H1 (cell line): Measurements from ENCODE around the gene CLCN5. TPM values are rescaled to one million over a fixed set of nuclear protein-coding genes. Genes with fewer than 3 reads are reported as not detected.

ENCODE experiments used
- CTBP2 ChIP-seq: IDR thresholded peaks from 2 replicates; pipeline ENCODE4 v1.7.0; 2011; ENCODE audit warnings: borderline replicate concordance, mild to moderate bottlenecking, moderate library complexity, mixed read lengths, low read length; ENCODE audit not compliant: insufficient read depth, insufficient read length
- EZH2 ChIP-seq: fragments of 200-600 bp; sonication (generic); IDR thresholded peaks from 2 replicates; pipeline ENCODE4 v1.7.1; 2012; ENCODE audit warnings: low read depth, mild to moderate bottlenecking, moderate library complexity, low read length, inconsistent platforms; ENCODE audit not compliant: severe bottlenecking
- HDAC6 ChIP-seq: IDR thresholded peaks from one replicate; pipeline ENCODE4 v1.7.1; 2012; ENCODE audit warnings: low read depth, mild to moderate bottlenecking, inconsistent platforms, low read length, moderate library complexity
- PHF8 ChIP-seq: fragments of 200-600 bp; sonication (generic); conservative IDR thresholded peaks from 2 replicates; pipeline ENCODE4 v1.7.1; 2012; ENCODE audit warnings: low read depth, mild to moderate bottlenecking, inconsistent platforms, low read length, moderate library complexity
- SAP30 ChIP-seq: fragments of 300-600 bp; sonication (generic); IDR thresholded peaks from 2 replicates; pipeline ENCODE4 v1.7.1; 2012; ENCODE audit warnings: low read length, moderate library complexity, mild to moderate bottlenecking, inconsistent platforms; ENCODE audit not compliant: insufficient read depth, insufficient replicate concordance
- polyA plus RNA-seq, 7 experiments: library from polyadenylated mRNA; depleted of rRNA in 3 of 7; stranded (reverse) in 5 of 7; unstranded in 2 of 7; fragments of >200 nt in 5 of 7; fragments of 200-250 nt in 2 of 7; gene quantifications; 1 replicate in 5 of 7; 2 replicates in 1 of 7; 4 replicates in 1 of 7; pipeline versions ENCODE4 v1.2.1 to v1.2.3, GENCODE V29; 2011 to 2013; ENCODE audit warnings: missing spikeins in 2 of 7, mixed read lengths in 2 of 7
- total RNA-seq: library from RNA; stranded (reverse); fragmentation: NEBNext Ultra II Directional; extraction: Animal tissue kit (Norgen Biotek cat#: 25700); gene quantifications from 2 replicates; pipeline ENCODE4 v1.2.1, GENCODE V29; 2021
- TF ChIP-seq, protein P1 (sequence below): fragments of 300-600 bp; sonication (generic); IDR thresholded peaks from 2 replicates; pipeline ENCODE4 v1.7.1; 2012; ENCODE audit warnings: low read length, moderate library complexity, mild to moderate bottlenecking, inconsistent platforms; ENCODE audit not compliant: insufficient replicate concordance
- TF ChIP-seq, protein P2 (sequence below): IDR thresholded peaks from 2 replicates; pipeline ENCODE4 v1.6.1; 2011; ENCODE audit warnings: low read depth, mild to moderate bottlenecking, low read length; ENCODE audit not compliant: insufficient read depth
- TF ChIP-seq, protein P3 (sequence below): IDR thresholded peaks from 2 replicates; pipeline ENCODE4 v1.6.1; 2012; ENCODE audit warnings: inconsistent platforms

The CLCN5 gene
- total and polyA plus RNA-seq, 2 of the 8 experiments (the other 6 are each of a cell fraction or from before 2014, with no cell fraction given): 4.2 to 9.7 TPM

DNA sequence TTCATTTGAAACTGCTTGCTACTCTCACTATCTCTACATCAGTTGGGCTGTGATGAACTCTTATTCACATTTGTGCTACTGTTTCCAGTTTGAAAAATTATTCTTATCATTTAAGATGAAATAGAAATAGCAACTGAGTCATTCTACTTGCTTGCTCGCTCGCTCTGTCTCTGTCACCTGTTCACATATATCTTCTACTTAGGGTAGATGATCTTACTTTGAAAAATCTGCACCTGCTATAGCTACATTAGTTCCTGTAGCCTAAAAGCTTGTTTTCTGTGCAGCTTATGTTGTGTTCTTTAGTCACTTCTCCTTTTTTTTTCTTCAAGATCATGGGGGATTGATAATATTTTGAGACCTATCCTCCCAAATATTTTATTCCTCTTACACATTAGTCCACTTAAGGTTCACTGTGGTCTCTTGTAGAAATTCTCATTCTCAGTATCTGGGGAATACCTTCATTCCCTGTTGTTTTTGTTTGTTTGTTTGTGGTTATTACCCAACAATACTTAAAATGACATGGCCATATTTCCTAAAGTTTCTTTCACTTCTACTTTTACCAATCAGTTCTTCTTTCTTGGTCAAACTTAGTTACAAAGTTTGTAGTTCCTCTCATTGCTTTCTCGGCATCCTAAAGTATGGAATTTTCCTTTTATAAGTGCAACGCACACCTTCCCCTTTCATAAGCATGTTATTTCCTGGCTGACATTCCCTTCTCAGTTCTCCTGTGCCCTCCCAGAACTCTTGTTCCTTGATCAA lies 36.5 kb downstream of the CLCN5 start (continued):
- TF ChIP-seq, protein P1, sequence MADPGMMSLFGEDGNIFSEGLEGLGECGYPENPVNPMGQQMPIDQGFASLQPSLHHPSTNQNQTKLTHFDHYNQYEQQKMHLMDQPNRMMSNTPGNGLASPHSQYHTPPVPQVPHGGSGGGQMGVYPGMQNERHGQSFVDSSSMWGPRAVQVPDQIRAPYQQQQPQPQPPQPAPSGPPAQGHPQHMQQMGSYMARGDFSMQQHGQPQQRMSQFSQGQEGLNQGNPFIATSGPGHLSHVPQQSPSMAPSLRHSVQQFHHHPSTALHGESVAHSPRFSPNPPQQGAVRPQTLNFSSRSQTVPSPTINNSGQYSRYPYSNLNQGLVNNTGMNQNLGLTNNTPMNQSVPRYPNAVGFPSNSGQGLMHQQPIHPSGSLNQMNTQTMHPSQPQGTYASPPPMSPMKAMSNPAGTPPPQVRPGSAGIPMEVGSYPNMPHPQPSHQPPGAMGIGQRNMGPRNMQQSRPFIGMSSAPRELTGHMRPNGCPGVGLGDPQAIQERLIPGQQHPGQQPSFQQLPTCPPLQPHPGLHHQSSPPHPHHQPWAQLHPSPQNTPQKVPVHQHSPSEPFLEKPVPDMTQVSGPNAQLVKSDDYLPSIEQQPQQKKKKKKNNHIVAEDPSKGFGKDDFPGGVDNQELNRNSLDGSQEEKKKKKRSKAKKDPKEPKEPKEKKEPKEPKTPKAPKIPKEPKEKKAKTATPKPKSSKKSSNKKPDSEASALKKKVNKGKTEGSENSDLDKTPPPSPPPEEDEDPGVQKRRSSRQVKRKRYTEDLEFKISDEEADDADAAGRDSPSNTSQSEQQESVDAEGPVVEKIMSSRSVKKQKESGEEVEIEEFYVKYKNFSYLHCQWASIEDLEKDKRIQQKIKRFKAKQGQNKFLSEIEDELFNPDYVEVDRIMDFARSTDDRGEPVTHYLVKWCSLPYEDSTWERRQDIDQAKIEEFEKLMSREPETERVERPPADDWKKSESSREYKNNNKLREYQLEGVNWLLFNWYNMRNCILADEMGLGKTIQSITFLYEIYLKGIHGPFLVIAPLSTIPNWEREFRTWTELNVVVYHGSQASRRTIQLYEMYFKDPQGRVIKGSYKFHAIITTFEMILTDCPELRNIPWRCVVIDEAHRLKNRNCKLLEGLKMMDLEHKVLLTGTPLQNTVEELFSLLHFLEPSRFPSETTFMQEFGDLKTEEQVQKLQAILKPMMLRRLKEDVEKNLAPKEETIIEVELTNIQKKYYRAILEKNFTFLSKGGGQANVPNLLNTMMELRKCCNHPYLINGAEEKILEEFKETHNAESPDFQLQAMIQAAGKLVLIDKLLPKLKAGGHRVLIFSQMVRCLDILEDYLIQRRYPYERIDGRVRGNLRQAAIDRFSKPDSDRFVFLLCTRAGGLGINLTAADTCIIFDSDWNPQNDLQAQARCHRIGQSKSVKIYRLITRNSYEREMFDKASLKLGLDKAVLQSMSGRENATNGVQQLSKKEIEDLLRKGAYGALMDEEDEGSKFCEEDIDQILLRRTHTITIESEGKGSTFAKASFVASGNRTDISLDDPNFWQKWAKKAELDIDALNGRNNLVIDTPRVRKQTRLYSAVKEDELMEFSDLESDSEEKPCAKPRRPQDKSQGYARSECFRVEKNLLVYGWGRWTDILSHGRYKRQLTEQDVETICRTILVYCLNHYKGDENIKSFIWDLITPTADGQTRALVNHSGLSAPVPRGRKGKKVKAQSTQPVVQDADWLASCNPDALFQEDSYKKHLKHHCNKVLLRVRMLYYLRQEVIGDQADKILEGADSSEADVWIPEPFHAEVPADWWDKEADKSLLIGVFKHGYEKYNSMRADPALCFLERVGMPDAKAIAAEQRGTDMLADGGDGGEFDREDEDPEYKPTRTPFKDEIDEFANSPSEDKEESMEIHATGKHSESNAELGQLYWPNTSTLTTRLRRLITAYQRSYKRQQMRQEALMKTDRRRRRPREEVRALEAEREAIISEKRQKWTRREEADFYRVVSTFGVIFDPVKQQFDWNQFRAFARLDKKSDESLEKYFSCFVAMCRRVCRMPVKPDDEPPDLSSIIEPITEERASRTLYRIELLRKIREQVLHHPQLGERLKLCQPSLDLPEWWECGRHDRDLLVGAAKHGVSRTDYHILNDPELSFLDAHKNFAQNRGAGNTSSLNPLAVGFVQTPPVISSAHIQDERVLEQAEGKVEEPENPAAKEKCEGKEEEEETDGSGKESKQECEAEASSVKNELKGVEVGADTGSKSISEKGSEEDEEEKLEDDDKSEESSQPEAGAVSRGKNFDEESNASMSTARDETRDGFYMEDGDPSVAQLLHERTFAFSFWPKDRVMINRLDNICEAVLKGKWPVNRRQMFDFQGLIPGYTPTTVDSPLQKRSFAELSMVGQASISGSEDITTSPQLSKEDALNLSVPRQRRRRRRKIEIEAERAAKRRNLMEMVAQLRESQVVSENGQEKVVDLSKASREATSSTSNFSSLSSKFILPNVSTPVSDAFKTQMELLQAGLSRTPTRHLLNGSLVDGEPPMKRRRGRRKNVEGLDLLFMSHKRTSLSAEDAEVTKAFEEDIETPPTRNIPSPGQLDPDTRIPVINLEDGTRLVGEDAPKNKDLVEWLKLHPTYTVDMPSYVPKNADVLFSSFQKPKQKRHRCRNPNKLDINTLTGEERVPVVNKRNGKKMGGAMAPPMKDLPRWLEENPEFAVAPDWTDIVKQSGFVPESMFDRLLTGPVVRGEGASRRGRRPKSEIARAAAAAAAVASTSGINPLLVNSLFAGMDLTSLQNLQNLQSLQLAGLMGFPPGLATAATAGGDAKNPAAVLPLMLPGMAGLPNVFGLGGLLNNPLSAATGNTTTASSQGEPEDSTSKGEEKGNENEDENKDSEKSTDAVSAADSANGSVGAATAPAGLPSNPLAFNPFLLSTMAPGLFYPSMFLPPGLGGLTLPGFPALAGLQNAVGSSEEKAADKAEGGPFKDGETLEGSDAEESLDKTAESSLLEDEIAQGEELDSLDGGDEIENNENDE: no peak
- no peak for TF ChIP-seq EZH2
- no peak for TF ChIP-seq SAP30
- TF ChIP-seq CTBP2: no peak
- no peak for TF ChIP-seq PHF8
- TF ChIP-seq, protein P2, sequence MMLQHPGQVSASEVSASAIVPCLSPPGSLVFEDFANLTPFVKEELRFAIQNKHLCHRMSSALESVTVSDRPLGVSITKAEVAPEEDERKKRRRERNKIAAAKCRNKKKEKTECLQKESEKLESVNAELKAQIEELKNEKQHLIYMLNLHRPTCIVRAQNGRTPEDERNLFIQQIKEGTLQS: no peak
- TF ChIP-seq, protein P3, sequence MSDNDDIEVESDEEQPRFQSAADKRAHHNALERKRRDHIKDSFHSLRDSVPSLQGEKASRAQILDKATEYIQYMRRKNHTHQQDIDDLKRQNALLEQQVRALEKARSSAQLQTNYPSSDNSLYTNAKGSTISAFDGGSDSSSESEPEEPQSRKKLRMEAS: no peak
- TF ChIP-seq HDAC6: no peak
